ENCODE data around the gene RANGAP1. TPM values are rescaled to one million over a fixed set of nuclear protein-coding genes. Genes with fewer than 3 reads are reported as not detected.
"Not testable (repeated sequence)": the region's sequence is repeated elsewhere in the genome, so short reads cannot be mapped to it uniquely, and the experiment has no call there.

Gene RANGAP1
- total and polyA plus RNA-seq, 7 donors, result 18.7 to 64.8 (median 30.7) TPM

DNA sequence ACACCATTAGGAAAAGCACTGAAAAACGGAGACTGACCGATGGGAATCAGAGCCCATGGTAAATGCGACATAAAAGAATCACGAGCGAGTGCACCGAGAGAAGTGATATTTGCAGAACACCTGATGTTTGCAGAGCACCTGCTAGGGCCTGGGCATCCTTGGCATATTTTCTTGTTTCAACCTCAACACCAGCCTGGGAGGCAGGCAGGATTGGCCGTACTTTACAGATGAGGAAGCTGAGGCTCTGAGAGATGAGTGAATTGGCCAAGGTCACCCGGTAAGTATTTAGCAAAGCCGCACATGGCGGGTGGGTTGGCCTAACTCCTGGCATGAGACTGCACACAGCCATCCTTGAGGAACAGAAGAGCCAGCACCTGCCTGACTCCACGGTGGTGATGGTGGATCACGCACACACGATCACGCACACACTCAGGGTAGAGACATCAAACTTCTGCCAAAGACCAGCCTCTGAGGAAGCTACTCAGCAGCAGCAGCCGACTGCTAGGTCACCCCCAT is 23.7 kb downstream of the RANGAP1 start:
- 96% methylated on average over 15 of the region's 15 CpGs for WGBS, 2 donors
- Histone ChIP-seq H3K36me3 (peaks cover 27 to 92% (median 59%) of the 10 kb centered on the region in 4 donors), H3K4me1 (no peaks in the 10 kb centered on the region), H3K9me3 (no peaks in the 10 kb centered on the region), H3K4me3 (no peak overlapping the region), H3K27me3 (no peaks in the 10 kb centered on the region), H3K27ac (no peak overlapping the region)
- TF ChIP-seq EP300 (IDR thresholded peaks at IDR 0.05) (no peak), POLR2AphosphoS5 (IDR thresholded peaks at IDR 0.05) (no peak), POLR2A (IDR thresholded peaks at IDR 0.05) (no peak)
- TF ChIP-seq, protein P1, sequence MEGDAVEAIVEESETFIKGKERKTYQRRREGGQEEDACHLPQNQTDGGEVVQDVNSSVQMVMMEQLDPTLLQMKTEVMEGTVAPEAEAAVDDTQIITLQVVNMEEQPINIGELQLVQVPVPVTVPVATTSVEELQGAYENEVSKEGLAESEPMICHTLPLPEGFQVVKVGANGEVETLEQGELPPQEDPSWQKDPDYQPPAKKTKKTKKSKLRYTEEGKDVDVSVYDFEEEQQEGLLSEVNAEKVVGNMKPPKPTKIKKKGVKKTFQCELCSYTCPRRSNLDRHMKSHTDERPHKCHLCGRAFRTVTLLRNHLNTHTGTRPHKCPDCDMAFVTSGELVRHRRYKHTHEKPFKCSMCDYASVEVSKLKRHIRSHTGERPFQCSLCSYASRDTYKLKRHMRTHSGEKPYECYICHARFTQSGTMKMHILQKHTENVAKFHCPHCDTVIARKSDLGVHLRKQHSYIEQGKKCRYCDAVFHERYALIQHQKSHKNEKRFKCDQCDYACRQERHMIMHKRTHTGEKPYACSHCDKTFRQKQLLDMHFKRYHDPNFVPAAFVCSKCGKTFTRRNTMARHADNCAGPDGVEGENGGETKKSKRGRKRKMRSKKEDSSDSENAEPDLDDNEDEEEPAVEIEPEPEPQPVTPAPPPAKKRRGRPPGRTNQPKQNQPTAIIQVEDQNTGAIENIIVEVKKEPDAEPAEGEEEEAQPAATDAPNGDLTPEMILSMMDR (IDR thresholded peaks at IDR 0.05), result no peak
- no peak for DNase-seq
- intact Hi-C loops (cut with DNase I), result no loop called here

DNA sequence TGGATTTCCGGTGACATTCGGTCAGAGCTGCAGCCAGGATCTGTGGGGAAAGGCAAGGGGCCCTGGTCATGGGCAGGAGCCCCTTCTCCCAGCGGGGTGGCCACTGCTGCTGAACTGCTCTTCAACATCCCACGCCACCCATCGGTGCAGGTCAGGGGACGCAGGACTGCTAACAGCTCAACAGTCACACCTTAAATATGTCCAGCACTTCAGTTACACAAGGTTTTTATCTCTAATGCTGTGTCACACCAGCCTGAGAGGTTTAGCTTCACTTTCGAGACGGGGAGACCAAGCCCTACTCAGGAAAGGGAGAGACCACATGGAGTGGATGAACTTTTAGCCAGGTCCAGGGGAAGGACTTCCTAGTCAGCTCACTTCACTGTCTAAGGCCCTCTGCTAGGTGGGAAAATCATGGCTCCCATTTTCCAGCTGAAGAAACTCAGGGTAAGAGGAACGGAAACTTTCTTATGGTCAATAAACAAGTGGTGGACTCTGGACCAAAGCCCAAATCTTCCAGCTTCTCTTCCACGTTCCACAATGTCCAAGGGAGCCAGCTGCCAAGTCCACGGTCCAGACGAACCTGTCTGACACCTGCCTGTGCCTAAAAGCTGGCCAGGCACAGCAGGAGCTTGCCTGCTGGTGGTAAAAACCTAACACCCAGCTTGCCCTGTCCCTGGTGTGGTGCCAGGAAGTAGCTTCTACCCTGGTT is 24.3 kb downstream of the RANGAP1 start:
- Histone ChIP-seq H3K9me3 (no peaks in the 10 kb centered on the region), H3K4me3 (no peak overlapping the region), H3K27ac (no peak overlapping the region), H3K27me3 (no peaks in the 10 kb centered on the region), H3K4me1 (peaks cover 0 to 4% (median under 1%) of the 10 kb centered on the region in 4 donors), H3K36me3 (peaks cover 24 to 88% (median 56%) of the 10 kb centered on the region in 4 donors)
- WGBS, 2 donors, result 76 to 87% methylated on average over 12 of the region's 12 CpGs
- DNase-seq, result no peak
- intact Hi-C loops (cut with DNase I), result no loop called here
- TF ChIP-seq POLR2AphosphoS5 (IDR thresholded peaks at IDR 0.05) (no peak), EP300 (IDR thresholded peaks at IDR 0.05) (no peak), POLR2A (IDR thresholded peaks at IDR 0.05) (no peak)
- TF ChIP-seq, protein P1 (IDR thresholded peaks at IDR 0.05), result no peak

DNA sequence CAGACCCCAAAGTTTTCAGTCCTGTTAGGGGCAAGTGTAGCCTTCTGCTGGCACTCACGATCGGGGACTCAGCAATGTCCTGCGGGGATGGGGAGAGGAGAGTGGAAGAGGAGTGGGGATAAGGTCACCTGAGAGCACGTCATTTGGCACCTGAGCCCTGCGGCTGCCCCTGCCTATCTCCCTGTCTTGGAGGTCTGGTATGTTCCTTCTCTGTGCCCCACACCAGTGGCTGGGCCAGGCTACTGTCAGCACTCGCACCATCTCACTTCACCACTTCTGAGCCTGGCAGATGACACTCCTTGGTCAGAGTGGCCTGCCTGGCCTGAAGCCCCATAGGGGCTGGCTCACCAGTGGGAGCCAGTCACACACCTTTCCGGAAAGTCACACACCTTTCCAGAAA is 25.1 kb downstream of the RANGAP1 start:
- no peak overlapping the region for H3K4me3 ChIP-seq
- 98 to 99% methylated on average over 7 of the region's 7 CpGs for WGBS, 2 donors
- H3K27ac ChIP-seq, result no peak overlapping the region
- H3K36me3 ChIP-seq, result peaks cover 24 to 91% (median 57%) of the 10 kb centered on the region in 4 donors
- no peaks in the 10 kb centered on the region for H3K27me3 ChIP-seq
- no peaks in the 10 kb centered on the region for H3K9me3 ChIP-seq
- TF ChIP-seq, protein P1 (IDR thresholded peaks at IDR 0.05), result no peak
- TF ChIP-seq POLR2AphosphoS5 (IDR thresholded peaks at IDR 0.05) (no peak), POLR2A (IDR thresholded peaks at IDR 0.05) (no peak), EP300 (IDR thresholded peaks at IDR 0.05) (no peak)
- DNase-seq, result no peak
- intact Hi-C loops (cut with DNase I), result no loop called here
- peaks cover 0 to 10% (median 3%) of the 10 kb centered on the region in 4 donors for H3K4me1 ChIP-seq

DNA sequence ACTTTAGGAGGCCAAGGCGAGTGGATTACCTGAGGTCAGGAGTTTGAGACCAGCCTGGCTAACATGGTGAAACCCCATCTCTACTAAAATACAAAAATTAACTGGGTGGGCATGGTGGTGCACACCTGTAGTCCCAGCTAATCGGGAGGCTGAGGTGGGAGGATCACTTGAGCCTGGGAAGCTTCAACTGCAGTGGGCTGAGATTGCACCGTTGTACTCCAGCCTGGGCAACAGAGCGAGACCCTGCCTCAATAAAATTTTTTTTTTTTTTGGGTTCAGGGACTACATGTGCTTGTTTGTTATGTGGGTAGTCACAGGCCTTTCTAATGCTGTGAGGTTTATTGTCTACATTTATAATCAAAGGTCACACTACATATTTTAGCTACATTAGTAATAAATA is 26.2 kb downstream of the RANGAP1 start:
- intact Hi-C loops (cut with DNase I); DNase-seq; H3K4me3 ChIP-seq; H3K27ac ChIP-seq; H3K4me1 ChIP-seq; H3K9me3 ChIP-seq; H3K27me3 ChIP-seq: not testable (repeated sequence)
- 97% methylated on average over 4 of the region's 4 CpGs for WGBS, 2 donors
- H3K36me3 ChIP-seq, result peaks cover 24 to 92% (median 52%) of the 10 kb centered on the region in 4 donors

DNA sequence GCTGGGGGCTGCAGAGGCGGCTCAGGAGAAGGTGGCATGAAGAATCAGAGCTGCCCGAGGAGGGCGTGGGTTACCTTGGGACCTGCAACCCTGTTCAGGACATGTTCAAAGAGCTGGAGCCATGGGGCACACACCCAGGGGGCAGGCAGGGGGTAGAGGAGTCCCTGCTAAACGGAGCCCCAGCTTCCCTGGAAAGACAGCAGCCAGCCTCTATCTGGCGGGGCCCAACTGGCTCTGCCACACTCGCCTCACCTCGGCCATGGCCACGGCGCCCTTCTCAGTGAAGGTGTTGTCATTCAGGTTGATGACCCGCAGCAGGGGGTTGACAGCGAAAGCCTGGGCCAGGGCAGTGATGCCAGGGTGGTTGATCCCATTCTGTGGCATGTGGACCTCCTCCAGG is 28.3 kb downstream of the RANGAP1 start:
- no peak for TF ChIP-seq POLR2AphosphoS5 (IDR thresholded peaks at IDR 0.05)
- no peak for TF ChIP-seq EP300 (IDR thresholded peaks at IDR 0.05)
- no peak for TF ChIP-seq POLR2A (IDR thresholded peaks at IDR 0.05)
- TF ChIP-seq, protein P1 (IDR thresholded peaks at IDR 0.05), result no peak
- 95% methylated on average over 11 of the region's 11 CpGs for WGBS, 2 donors
- H3K27ac ChIP-seq, result no peak overlapping the region
- peaks cover 18 to 92% (median 43%) of the 10 kb centered on the region in 4 donors for H3K36me3 ChIP-seq
- no peaks in the 10 kb centered on the region for H3K9me3 ChIP-seq
- no peak overlapping the region for H3K4me3 ChIP-seq
- DNase-seq, result no peak
- no peaks in the 10 kb centered on the region for H3K27me3 ChIP-seq
- intact Hi-C loops (cut with DNase I), result no loop called here
- H3K4me1 ChIP-seq, result peaks cover 0 to 10% (median 3%) of the 10 kb centered on the region in 4 donors

Measured in sigmoid colon (tissue), 7 donors.